Cardiac fibroblast (primary cell): ENCODE measurements around the gene DCAF12.

ENCODE experiments used
- DNase-seq, 2 donors: peaks; one replicate each; pipeline versions ENCODE4 v3.0.0 to v3.0.0-alpha.2; 2010; ENCODE audit warnings: low read depth in 2 of 2
- H3K4me3 ChIP-seq, 2 donors: replicated peaks in 1 of 2; 1 replicate in 1 of 2; 2 replicates in 1 of 2; pipeline ENCODE4 v1.5.1; 2011; ENCODE audit warnings: low read depth in 2 of 2, low read length in 2 of 2, mild to moderate bottlenecking in 2 of 2, moderate library complexity in 1 of 2
- CTCF ChIP-seq: IDR thresholded peaks from one replicate; pipeline ENCODE4 v1.5.1; 2011; ENCODE audit warnings: low read depth, mild to moderate bottlenecking, low read length, inconsistent platforms

Gene DCAF12

GRCh38 chr9:34087370-34087769 lies 39.1 kb downstream of the DCAF12 start:
- H3K4me3 ChIP-seq, result no peak overlapping the region
- no peak for TF ChIP-seq CTCF
- DNase-seq, result no peak

- no peak for DNase-seq
- H3K4me3 ChIP-seq, result no peak overlapping the region
- no peak for TF ChIP-seq CTCF
Observed at GRCh38 chr9:34086864-34087263, 39.6 kb downstream of the DCAF12 start.

GRCh38 chr9:34085581-34086500 lies 40.7 kb downstream of the DCAF12 start:
- peak in 1 of 2 donors; percentile 20 for DNase-seq
- no peak for TF ChIP-seq CTCF

GRCh38 chr9:34084562-34084961 lies 41.9 kb downstream of the DCAF12 start:
- no peak for TF ChIP-seq CTCF
- H3K4me3 ChIP-seq, result no peak overlapping the region
- DNase-seq, result peak in 1 of 2 donors; percentile 41

More at GRCh38 chr9:34085581-34086500, 40.7 kb downstream of the DCAF12 start:
- no peak overlapping the region for H3K4me3 ChIP-seq

GRCh38 chr9:34079181-34079580 lies 47.3 kb downstream of the DCAF12 start:
- H3K4me3 ChIP-seq, result no peak overlapping the region
- no peak for TF ChIP-seq CTCF
- peak in 1 of 2 donors; percentile 59 for DNase-seq

DNA sequence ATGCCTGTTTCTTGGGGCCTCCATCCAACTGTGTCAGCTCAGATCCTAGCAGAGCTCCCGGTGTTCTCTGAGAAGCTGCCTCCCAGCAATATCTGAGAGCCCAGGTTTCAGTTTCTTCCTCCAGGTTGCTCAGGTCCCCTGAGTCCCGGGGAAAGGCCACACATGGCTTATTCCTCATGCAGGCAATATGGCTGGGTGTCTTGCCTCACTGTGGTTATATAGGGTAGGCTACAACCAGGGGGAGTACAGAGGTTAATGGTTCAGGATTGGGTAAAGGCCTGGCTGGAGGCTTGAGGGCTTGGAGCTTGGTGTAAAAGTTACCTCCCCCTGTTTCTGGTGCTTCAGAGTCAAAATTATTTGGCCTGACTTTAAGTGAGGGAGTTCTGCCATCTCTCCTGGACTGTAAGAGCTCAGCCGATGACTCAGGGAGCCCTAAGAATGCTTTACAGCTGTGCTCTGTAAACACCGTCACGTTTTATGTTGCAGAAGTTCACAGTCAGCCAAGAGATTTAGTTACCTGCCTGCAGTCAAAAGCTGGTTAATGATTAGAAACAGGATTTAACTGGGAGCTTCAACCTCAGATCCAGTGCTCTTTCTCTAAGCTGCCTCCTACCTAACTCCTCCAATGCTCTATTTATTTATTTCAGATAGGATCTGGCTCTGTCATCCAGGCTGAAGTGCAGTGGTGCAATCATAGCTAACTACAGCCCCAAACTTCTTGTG lies 53.5 kb downstream of the DCAF12 start:
- peak; percentile 81 to 88 for DNase-seq
- no peak overlapping the region for H3K4me3 ChIP-seq
- no peak for TF ChIP-seq CTCF
